ENCODE measurements around the gene UNK.

GRCh38 chr17:75850928-75851692 lies 66.5 kb downstream of the UNK start:
- no peak for TF ChIP-seq SIN3A (IDR thresholded peaks at IDR 0.05; ENCODE audit: borderline replicate concordance, insufficient read depth, low read length)
- no peak for TF ChIP-seq REST (IDR thresholded peaks at IDR 0.05; ENCODE audit: insufficient read depth in 1 of 2, low read depth in 2 of 2, low read length in 2 of 2)
- no peak for TF ChIP-seq POLR2AphosphoS5 (IDR thresholded peaks at IDR 0.05; ENCODE audit: low read depth, low read length)
- TF ChIP-seq TAF1 (IDR thresholded peaks at IDR 0.05; ENCODE audit: borderline replicate concordance, insufficient read depth, low read length), result no peak
